Esophagus (tissue), 2 donors: ENCODE data around the gene SLC25A10. TPM values are rescaled to one million over a fixed set of nuclear protein-coding genes. Genes with fewer than 3 reads are reported as not detected.

Experiments
- H3K27ac ChIP-seq, 2 donors: one replicate each; pipeline ENCODE4 v1.5.1; 2013; ENCODE audit warnings: low read depth in 2 of 2, mild to moderate bottlenecking in 2 of 2, inconsistent platforms in 1 of 2, low read length in 1 of 2, moderate library complexity in 1 of 2
- H3K27me3 ChIP-seq, 2 donors: one replicate each; pipeline ENCODE4 v1.6.1; 2013; ENCODE audit warnings: low read length in 2 of 2, control low read depth in 1 of 2, mild to moderate bottlenecking in 1 of 2; ENCODE audit not compliant: insufficient read depth in 2 of 2, control insufficient read depth in 1 of 2
- H3K36me3 ChIP-seq, 2 donors: one replicate each; pipeline ENCODE4 v1.6.1; 2013; ENCODE audit warnings: low read length in 1 of 2; ENCODE audit not compliant: control insufficient read depth in 2 of 2, insufficient read depth in 2 of 2
- H3K4me1 ChIP-seq, 2 donors: one replicate each; pipeline ENCODE4 v1.6.1; 2013; ENCODE audit warnings: low read length in 1 of 2; ENCODE audit not compliant: control insufficient read depth in 2 of 2, insufficient read depth in 2 of 2
- H3K4me3 ChIP-seq, 2 donors: one replicate each; pipeline ENCODE4 v1.5.1; 2013; ENCODE audit warnings: low read length in 2 of 2, mild to moderate bottlenecking in 2 of 2, low read depth in 1 of 2, moderate library complexity in 1 of 2
- H3K9me3 ChIP-seq, 2 donors: one replicate each; pipeline ENCODE4 v1.6.1; 2013; ENCODE audit warnings: mild to moderate bottlenecking in 2 of 2, low read depth in 1 of 2, low read length in 1 of 2, moderate library complexity in 1 of 2; ENCODE audit not compliant: control insufficient read depth in 2 of 2, insufficient read depth in 1 of 2
- WGBS, 2 donors: extraction: QIAGEN DNeasy Blood & Tissue Kit; methylation state at CpG; one replicate each; pipeline ENCODE4 v1.1.7; 2013; 5-methylcytosine and 5-hydroxymethylcytosine counted together
- polyA plus RNA-seq, 2 donors: library from polyadenylated mRNA; stranded (reverse); fragments of 200-250 nt; gene quantifications; one replicate each; pipeline ENCODE4 v1.2.3, GENCODE V29; 2013
- donor health status: healthy with polysubstance abuse.
- donor health status: Bipolar disorder and iron deficiency.

The SLC25A10 gene
- polyA plus RNA-seq, 2 donors, result 40.5 to 42.4 TPM

- Histone ChIP-seq H3K9me3 (no peaks in the 10 kb centered on the region), H3K27ac (no peak overlapping the region), H3K4me3 (no peak overlapping the region), H3K36me3 (peaks cover 33 to 75% of the 10 kb centered on the region in 2 donors), H3K27me3 (no peaks in the 10 kb centered on the region), H3K4me1 (peaks cover 0 to 4% of the 10 kb centered on the region in 2 donors)
- 94% methylated on average over 19 of the region's 19 CpGs for WGBS, 2 donors
These were observed 17.3 kb upstream of the SLC25A10 start for GRCh38 chr17:81694810-81695209.

- Histone ChIP-seq H3K36me3 (peaks cover 29 to 71% of the 10 kb centered on the region in 2 donors), H3K27me3 (no peaks in the 10 kb centered on the region), H3K27ac (no peak overlapping the region), H3K9me3 (no peaks in the 10 kb centered on the region), H3K4me3 (no peak overlapping the region), H3K4me1 (peaks cover 0 to under 1% of the 10 kb centered on the region in 2 donors)
- WGBS, 2 donors, result 81 to 88% methylated on average over 6 of the region's 6 CpGs
These were observed 16.9 kb upstream of the SLC25A10 start for GRCh38 chr17:81695211-81695610.

- WGBS, 2 donors, result 83 to 89% methylated on average over 22 of the region's 22 CpGs
- Histone ChIP-seq H3K27me3 (no peaks in the 10 kb centered on the region), H3K36me3 (peaks cover 23 to 69% of the 10 kb centered on the region in 2 donors), H3K27ac (no peak overlapping the region), H3K4me3 (no peak overlapping the region), H3K9me3 (no peaks in the 10 kb centered on the region), H3K4me1 (peaks cover 0 to 3% of the 10 kb centered on the region in 2 donors)
These were observed 16.3 kb upstream of the SLC25A10 start for GRCh38 chr17:81695801-81696200.

GRCh38 chr17:81696218-81696941 lies 15.7 kb upstream of the SLC25A10 start:
- WGBS, 2 donors, result 90 to 91% methylated on average over 39 to 40 of the region's 40 CpGs
- no peak overlapping the region for H3K4me3 ChIP-seq
- H3K27ac ChIP-seq, result no peak overlapping the region
- H3K4me1 ChIP-seq, result peaks cover 3 to 5% of the 10 kb centered on the region in 2 donors
- H3K36me3 ChIP-seq, result peaks cover 20 to 69% of the 10 kb centered on the region in 2 donors
- H3K27me3 ChIP-seq, result no peaks in the 10 kb centered on the region
- H3K9me3 ChIP-seq, result no peaks in the 10 kb centered on the region

- H3K4me1 ChIP-seq, result peaks cover 3 to 15% of the 10 kb centered on the region in 2 donors
- no peak overlapping the region for H3K4me3 ChIP-seq
- no peaks in the 10 kb centered on the region for H3K27me3 ChIP-seq
- no peaks in the 10 kb centered on the region for H3K9me3 ChIP-seq
- H3K27ac ChIP-seq, result no peak overlapping the region
- 85 to 90% methylated on average over 25 of the region's 25 CpGs for WGBS, 2 donors
- H3K36me3 ChIP-seq, result peaks cover 20 to 63% of the 10 kb centered on the region in 2 donors
These were observed 14.6 kb upstream of the SLC25A10 start for GRCh38 chr17:81697261-81698044.

- H3K4me3 ChIP-seq, result no peak overlapping the region
- H3K36me3 ChIP-seq, result peaks cover 4 to 41% of the 10 kb centered on the region in 2 donors
These were observed 11.5 kb upstream of the SLC25A10 start for GRCh38 chr17:81700353-81701287.

GRCh38 chr17:81701288-81702071 lies 10.6 kb upstream of the SLC25A10 start:
- Histone ChIP-seq H3K4me3 (peak overlapping the region in 1 of 2 donors; percentile 91), H3K36me3 (peaks cover under 1 to 39% of the 10 kb centered on the region in 2 donors), H3K27me3 (no peaks in the 10 kb centered on the region), H3K27ac (peak overlapping the region in 1 of 2 donors; percentile 96), H3K9me3 (no peaks in the 10 kb centered on the region), H3K4me1 (peaks cover 3 to 19% of the 10 kb centered on the region in 2 donors)
- 63 to 64% methylated on average over 23 of the region's 23 CpGs for whole genome bisulfite sequencing, 2 donors

More at GRCh38 chr17:81700353-81701287, 11.5 kb upstream of the SLC25A10 start:
- 81 to 82% methylated on average over 25 of the region's 25 CpGs for WGBS, 2 donors
- no peak overlapping the region for H3K27ac ChIP-seq
- no peaks in the 10 kb centered on the region for H3K9me3 ChIP-seq
- no peaks in the 10 kb centered on the region for H3K27me3 ChIP-seq
- H3K4me1 ChIP-seq, result peaks cover 3 to 19% of the 10 kb centered on the region in 2 donors

- peak within 1 kb of the TSS; percentile 74 to 96 for H3K27ac ChIP-seq
- peak within 1 kb of the TSS; percentile 91 to 94 for H3K4me3 ChIP-seq
- no peaks in the 10 kb centered on the region for H3K27me3 ChIP-seq
- H3K4me1 ChIP-seq, result peaks cover 3 to 19% of the 10 kb centered on the region in 2 donors
- peaks cover 0 to 39% of the 10 kb centered on the region in 2 donors for H3K36me3 ChIP-seq
- no peaks in the 10 kb centered on the region for H3K9me3 ChIP-seq
- 0 to 1% methylated on average over 102 of the region's 102 CpGs for WGBS, 2 donors
These were observed 8.9 kb upstream of the SLC25A10 start, which contains the start of gene MRPL12 for GRCh38 chr17:81702934-81703746. Gene MRPL12 (plus strand): TSS chr17:81703367. CDS start chr17:81703502, 135 bp downstream.
